ENCODE measurements around the gene SEMA5B.

- TF ChIP-seq CTCF (IDR thresholded peaks at IDR 0.05; ENCODE audit: low read depth, low read length, missing input control) (no peak), TAF1 (conservative IDR thresholded peaks at IDR 0.05) (no peak), FOXA2 (IDR thresholded peaks at IDR 0.05) (no peak), SP1 (IDR thresholded peaks at IDR 0.05) (no peak), RXRA (IDR thresholded peaks at IDR 0.05) (no peak)
- TF ChIP-seq, protein P1, sequence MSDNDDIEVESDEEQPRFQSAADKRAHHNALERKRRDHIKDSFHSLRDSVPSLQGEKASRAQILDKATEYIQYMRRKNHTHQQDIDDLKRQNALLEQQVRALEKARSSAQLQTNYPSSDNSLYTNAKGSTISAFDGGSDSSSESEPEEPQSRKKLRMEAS (IDR thresholded peaks at IDR 0.05): no peak
Observed at GRCh38 chr3:122913539-122914100, 113.9 kb downstream of the SEMA5B start.

All from liver (tissue), 3 donors.